ENCODE data around the gene SLC22A3. TPM values are rescaled to one million over a fixed set of nuclear protein-coding genes. Genes with fewer than 3 reads are reported as not detected.

The SLC22A3 gene
- total RNA-seq, 1 experiment from 2014 or later: 4.1 TPM

- ChIA-PET POLR2A (no interaction called here), CTCF (no interaction called here)
- H3K36me3 Mint-ChIP-seq: no peaks in the 10 kb centered on the region
- 0 out of 2 replicates have a peak, but pooled peaks cover 4% of the 10 kb centered on the region for H3K9me3 Mint-ChIP-seq
- no peak for ATAC-seq
- no peak overlapping the region for H3K4me3 Mint-ChIP-seq
- peaks cover 32% of the 10 kb centered on the region for H3K4me1 Mint-ChIP-seq
- H3K27ac Mint-ChIP-seq: no peak overlapping the region
- no peak for TF ChIP-seq ZNF138 (CRISPR knock-in tag; conservative IDR thresholded peaks at IDR 0.05)
- peak; percentile 64; the same call in 1 of the 2 replicates for TF ChIP-seq HMGA2 (CRISPR knock-in tag; IDR thresholded peaks at IDR 0.05)
- DNase-seq (ENCODE audit: low spot score): no peak
- H3K27me3 Mint-ChIP-seq (ENCODE audit: low read depth): no peaks in the 10 kb centered on the region
These were observed 82.0 kb downstream of the SLC22A3 start for GRCh38 chr6:160430203-160430602.

- Mint-ChIP-seq H3K27ac (no peak overlapping the region), H3K4me3 (no peak overlapping the region), H3K9me3 (0 out of 2 replicates have a peak, but pooled peaks cover 4% of the 10 kb centered on the region), H3K27me3 (ENCODE audit: low read depth) (no peaks in the 10 kb centered on the region), H3K36me3 (no peaks in the 10 kb centered on the region), H3K4me1 (peaks cover 35% of the 10 kb centered on the region)
- ChIA-PET POLR2A (no interaction called here), CTCF (no interaction called here)
- TF ChIP-seq PRRX2 (CRISPR knock-in tag; IDR thresholded peaks at IDR 0.05): no peak
- no peak for TF ChIP-seq EMX1 (CRISPR knock-in tag; IDR thresholded peaks at IDR 0.05)
- no peak for TF ChIP-seq NFYB (CRISPR knock-in tag; conservative IDR thresholded peaks at IDR 0.05; ENCODE audit: low read depth)
- no peak for TF ChIP-seq GTF2I (CRISPR knock-in tag; conservative IDR thresholded peaks at IDR 0.05)
- ATAC-seq: no peak
- DNase-seq (ENCODE audit: low spot score): no peak
These were observed 82.6 kb downstream of the SLC22A3 start for GRCh38 chr6:160430751-160431150.

- H3K27ac Mint-ChIP-seq: no peak overlapping the region
- H3K9me3 Mint-ChIP-seq: 0 out of 2 replicates have a peak, but pooled peaks cover 4% of the 10 kb centered on the region
- ChIA-PET CTCF (no interaction called here), POLR2A (no interaction called here)
- no peak for TF ChIP-seq SOX15 (CRISPR knock-in tag; IDR thresholded peaks at IDR 0.05)
- TF ChIP-seq ERG (CRISPR knock-in tag; IDR thresholded peaks at IDR 0.05): no peak
- no peak for TF ChIP-seq ZNF281 (CRISPR knock-in tag; IDR thresholded peaks at IDR 0.05)
- TF ChIP-seq OVOL2 (CRISPR knock-in tag; IDR thresholded peaks at IDR 0.05; ENCODE audit: borderline replicate concordance): no peak
- no peak for TF ChIP-seq ESRRA (CRISPR knock-in tag; IDR thresholded peaks at IDR 0.05; ENCODE audit: borderline replicate concordance)
- no peak for TF ChIP-seq FOXP1 (CRISPR knock-in tag; IDR thresholded peaks at IDR 0.05; ENCODE audit: borderline replicate concordance)
- TF ChIP-seq STAT6 (CRISPR knock-in tag; conservative IDR thresholded peaks at IDR 0.05; ENCODE audit: low read depth): no peak
- TF ChIP-seq FOXK1 (CRISPR knock-in tag; IDR thresholded peaks at IDR 0.05): no peak
- TF ChIP-seq CREB1 (CRISPR knock-in tag; IDR thresholded peaks at IDR 0.05): no peak
- no peak for TF ChIP-seq CDX4 (CRISPR knock-in tag; IDR thresholded peaks at IDR 0.05; ENCODE audit: borderline replicate concordance)
- H3K4me3 Mint-ChIP-seq: no peak overlapping the region
- no peak for DNase-seq (ENCODE audit: low spot score)
- no peak for ATAC-seq
- H3K27me3 Mint-ChIP-seq (ENCODE audit: low read depth): no peaks in the 10 kb centered on the region
- H3K36me3 Mint-ChIP-seq: no peaks in the 10 kb centered on the region
- peaks cover 40% of the 10 kb centered on the region for H3K4me1 Mint-ChIP-seq
These were observed 83.0 kb downstream of the SLC22A3 start for GRCh38 chr6:160431226-160431625.

Measured in WTC11 (cell line).